ENCODE data around the gene PCK2.

The PCK2 gene

GRCh38 chr14:24121210-24121609 is 27.1 kb downstream of the PCK2 start:
- no peak for DNase-seq

GRCh38 chr14:24122416-24122815 is 28.3 kb downstream of the PCK2 start:
- DNase-seq = no peak

DNA sequence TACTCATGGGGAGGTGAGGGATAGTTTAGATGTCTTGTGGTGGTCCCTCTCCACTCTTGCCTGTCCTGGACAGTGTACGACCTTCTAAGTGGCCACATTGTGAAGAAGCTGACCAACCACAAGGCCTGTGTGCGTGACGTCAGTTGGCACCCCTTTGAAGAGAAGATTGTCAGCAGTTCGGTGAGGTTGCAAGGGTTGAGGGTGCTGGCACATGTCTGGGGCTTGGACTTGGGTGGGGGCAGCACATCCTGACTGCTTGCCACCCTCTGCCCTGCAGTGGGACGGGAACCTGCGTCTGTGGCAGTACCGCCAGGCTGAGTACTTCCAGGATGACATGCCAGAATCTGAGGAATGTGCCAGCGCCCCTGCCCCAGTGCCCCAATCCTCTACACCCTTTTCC is 28.8 kb downstream of the PCK2 start:
- DNase-seq = no peak

- no peak for DNase-seq
Measured at GRCh38 chr14:24123424-24124417, 29.6 kb downstream of the PCK2 start.

DNA sequence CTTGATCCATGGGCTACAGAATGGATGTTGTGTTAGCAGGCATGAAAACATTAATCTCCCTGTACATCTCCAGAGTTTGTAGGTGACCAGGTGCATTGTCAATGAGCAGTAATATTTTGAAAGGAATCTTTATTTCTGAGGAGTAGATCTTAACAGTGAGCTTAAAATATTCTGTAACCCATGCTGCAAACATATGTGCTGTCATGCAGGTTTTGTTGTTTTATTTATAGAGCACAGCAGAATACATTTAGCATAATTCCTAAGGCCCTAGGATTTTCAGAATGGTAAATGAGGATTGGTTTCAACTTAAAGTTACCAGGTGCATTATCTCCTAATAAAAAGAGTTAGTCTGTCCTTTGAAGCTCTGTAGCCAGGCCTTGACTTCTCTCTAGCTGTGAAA is 32.8 kb downstream of the PCK2 start:
- DNase-seq = no peak

DNA sequence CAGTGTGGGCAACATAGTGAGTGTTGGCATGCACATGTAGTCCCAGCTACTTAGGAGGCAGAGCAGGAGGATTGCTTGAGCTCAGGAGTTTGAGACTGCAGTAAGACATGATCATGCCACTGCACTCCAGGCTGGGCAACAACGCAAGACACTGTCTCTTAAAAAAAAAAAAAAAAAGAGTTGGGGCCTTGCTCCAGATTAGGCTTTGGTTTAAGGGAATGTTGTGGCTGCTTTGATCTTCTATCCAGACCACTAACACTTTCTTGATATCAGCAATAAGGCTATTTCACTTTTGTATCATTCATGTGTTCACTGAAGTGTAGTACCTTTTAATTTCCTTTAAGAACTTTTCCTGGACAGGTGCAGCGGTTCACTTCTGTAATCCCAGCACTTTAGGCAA is 33.6 kb downstream of the PCK2 start:
- no peak for DNase-seq

- no peak for DNase-seq
Measured at GRCh38 chr14:24129410-24129998, 35.4 kb downstream of the PCK2 start.

DNA sequence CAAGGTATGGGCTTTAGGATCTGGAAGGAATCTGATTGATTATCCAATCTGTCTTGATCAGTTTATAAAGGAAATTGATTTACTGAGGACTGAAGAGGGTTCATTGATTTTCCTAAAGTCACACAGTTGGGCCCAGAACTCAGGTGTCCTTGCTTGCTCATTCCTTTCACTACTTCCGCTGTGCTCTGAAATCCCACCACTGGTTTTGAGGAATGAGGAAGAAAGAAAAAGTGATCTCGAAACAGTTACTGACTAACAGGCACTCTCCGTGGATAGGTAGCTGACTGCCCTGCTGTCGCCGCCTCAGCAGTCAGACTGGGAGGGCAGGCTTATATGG is 36.2 kb downstream of the PCK2 start, which contains the start of gene FITM1:
Gene FITM1, plus strand, starts transcription at position 280 of the 337 bp plus-strand sequence. CDS start 905 bp downstream, outside the sequence.
- DNase-seq = no peak

DNA sequence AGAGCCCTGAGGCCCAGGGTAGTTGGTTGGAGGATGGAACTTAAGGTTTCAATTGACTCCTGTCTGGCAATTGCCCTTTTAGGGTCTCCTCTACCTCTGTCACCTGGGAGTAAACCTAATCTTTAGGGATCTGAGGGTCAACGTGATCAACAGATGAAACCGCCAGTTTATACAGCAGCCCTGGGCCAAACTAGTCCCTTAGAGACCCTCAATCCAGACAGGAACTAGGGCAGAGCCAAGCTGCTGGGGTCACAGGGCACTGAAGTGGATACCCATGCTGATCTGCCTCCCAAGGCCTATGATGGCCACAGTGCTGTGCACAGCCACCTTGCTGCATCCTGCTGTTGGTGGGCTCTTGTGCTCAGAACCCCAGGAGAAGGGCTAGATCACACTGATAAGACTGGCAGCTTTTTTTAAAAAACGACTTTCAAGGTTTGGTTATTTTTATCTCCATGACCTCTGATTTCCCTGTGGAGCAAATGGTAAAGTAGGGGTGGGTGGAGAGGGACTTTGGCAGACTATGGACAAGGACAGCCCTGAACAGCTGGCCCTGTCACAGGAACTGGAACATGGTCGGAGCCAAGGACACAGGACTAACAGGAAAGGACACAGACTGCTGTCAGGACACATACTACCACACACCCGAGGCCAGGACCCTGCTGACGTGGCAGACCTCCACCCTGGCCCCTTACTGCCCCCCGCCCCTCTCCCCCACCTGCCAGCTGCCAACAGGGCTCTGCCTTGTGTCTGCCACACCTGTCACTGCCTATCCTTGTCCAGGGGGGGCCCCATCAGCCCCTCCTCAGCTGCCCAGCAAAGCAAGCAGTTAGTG is 36.8 kb downstream of the PCK2 start:
- no peak for DNase-seq

GRCh38 chr14:24131549-24131966 is 37.4 kb downstream of the PCK2 start:
- DNase-seq = no peak

- DNase-seq = no peak
Measured at GRCh38 chr14:24132061-24132685, 38.1 kb downstream of the PCK2 start.

GRCh38 chr14:24132976-24133375 is 38.9 kb downstream of the PCK2 start:
- no peak for DNase-seq

- DNase-seq = no peak
Measured at GRCh38 chr14:24133735-24134134, 39.6 kb downstream of the PCK2 start.

DNA sequence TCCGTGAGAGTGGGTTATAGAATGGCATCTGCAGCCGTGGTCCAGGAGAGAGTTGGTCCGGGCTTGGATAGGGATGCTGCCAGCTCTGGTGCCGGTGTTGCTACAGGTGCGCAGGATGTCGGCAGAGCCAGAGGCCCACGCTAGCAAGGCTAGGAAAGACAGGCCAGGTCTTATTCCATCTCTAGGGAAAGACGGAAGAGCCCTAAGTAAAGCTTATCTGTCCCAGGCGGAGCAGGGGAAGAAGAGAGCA is 41.4 kb downstream of the PCK2 start:
- no peak for DNase-seq

DNA sequence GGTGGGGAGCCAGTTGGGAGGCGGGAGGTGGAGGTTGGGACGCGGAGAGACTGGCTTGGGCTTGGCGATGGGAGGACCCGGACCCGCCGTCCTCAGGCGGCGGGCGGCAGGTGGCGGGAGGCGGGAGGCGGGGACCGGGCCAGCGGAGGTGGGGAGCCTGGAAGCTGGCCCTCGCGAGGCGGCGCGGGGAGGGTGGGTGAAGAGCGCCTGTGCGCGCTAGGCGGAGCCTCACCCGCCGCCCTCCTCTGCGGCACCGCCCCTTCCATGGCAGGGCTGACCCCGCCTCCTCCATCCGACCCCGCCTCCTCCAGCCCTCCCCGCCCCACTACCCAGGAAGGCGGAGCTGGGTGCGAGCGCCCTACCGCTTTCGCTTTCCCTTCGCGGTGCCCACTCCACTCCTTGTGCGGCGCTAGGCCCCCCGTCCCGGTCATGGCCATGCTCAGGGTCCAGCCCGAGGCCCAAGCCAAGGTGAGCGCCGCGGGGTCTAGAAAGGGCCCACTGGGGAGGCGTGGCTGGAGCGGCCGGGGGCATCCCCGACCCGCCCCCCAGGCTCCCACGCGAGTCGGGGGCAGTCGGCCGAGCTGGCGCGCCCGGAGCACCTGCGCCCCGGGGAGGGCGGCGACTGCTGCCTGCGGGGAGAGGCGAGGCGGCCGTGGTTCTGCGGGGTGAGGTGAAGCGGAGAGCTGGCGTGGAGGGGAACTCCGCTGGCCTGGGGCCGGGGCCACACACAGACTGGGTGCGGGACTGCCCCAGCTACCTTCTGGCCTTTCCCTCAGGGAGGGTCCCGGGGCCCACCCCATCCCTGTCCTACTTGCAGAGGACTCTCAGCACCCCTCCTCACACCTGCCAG is 41.9 kb downstream of the PCK2 start, which contains the start of gene PSME1:
Gene PSME1, plus strand, starts transcription at position 361 of the 850 bp plus-strand sequence. Its CDS starts 69 bp downstream, at position 430.
- peak; percentile 89 for DNase-seq

DNA sequence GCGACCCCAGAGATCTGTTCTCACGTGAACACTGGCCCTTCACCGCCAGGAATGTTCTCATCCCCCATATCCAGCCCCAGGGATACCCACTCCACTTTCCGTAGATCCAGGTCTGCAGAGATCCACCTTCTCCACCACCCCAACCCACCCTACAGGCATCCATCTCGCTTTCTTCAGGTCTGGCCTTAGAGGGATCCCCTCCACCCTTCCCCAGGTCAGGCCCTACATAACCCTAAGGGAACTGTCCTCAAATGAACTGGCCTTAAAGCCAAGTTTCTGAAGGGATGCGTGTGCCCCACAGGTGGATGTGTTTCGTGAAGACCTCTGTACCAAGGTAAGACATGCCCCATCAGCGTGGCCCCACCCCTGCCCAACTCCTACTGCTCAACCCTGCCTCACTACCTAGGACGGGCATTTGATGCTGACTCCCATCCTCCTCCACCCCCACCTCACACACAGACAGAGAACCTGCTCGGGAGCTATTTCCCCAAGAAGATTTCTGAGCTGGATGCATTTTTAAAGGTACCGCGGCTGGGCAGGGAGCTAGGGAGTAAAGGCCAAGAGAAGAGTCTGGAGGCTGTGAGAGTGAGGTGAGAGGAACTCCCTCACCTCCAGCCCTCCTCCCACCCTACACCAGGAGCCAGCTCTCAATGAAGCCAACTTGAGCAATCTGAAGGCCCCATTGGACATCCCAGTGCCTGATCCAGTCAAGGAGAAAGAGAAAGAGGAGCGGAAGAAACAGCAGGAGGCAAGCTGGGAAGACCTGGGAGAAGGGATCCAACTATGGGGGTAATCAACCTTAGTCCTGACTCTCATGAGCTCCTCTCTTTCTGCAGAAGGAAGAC is 42.8 kb downstream of the PCK2 start:
- DNase-seq = no peak

GRCh38 chr14:24137529-24138395 is 43.7 kb downstream of the PCK2 start:
- DNase-seq = no peak

DNA sequence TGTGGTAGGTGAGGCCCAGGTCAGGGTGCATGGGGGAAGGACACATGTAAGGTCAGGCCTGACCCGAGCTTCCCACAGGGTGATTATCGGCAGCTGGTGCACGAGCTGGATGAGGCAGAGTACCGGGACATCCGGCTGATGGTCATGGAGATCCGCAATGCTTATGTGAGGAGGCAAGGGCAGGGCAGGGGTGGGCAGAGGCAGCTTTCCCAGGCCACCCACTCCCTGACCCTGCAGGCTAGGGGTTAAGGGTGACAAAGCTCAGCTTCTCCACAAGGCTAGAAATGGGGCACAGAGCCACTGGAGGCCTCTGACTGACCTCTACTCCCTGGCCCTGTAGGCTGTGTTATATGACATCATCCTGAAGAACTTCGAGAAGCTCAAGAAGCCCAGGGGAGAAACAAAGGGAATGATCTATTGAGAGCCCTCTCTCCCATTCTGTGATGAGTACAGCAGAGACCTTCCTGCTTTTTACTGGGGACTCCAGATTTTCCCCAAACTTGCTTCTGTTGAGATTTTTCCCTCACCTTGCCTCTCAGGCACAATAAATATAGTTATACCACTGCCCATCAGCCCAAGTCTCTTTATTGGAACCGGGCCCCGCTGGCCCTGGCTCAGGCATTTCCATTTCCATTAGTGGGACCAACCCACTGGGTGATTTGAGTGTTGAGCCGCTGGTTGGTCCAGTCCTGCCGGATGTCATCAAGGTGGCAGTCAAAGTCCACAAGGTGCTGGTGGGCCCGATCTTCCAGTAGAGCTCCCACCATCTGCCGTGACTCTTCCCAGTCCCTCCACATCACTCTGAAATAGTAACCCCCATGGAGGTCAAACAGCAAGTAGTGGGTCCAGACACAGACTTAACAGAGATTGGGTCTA is 44.5 kb downstream of the PCK2 start:
- no peak for DNase-seq
